Glutamatergic neuron (in vitro differentiated cells): ENCODE measurements around the gene LMBR1. TPM values are rescaled to one million over a fixed set of nuclear protein-coding genes. Genes with fewer than 3 reads are reported as not detected.
"Not testable (repeated sequence)": the region's sequence is repeated elsewhere in the genome, so short reads cannot be mapped to it uniquely, and the experiment has no call there.

ENCODE experiments used
- DNase-seq: peaks from one replicate; pipeline ENCODE4 v3.0.0; 2022
- H3K27ac Mint-ChIP-seq: one replicate; pipeline ENCODE4 v1.8.0; 2020; ENCODE audit warnings: mild to moderate bottlenecking, mixed read lengths, inconsistent platforms; ENCODE audit not compliant: unreplicated experiment
- H3K27me3 Mint-ChIP-seq: one replicate; pipeline ENCODE4 v1.8.0; 2020; ENCODE audit warnings: mild to moderate bottlenecking, moderate library complexity, mixed read lengths, inconsistent platforms; ENCODE audit not compliant: unreplicated experiment
- H3K36me3 Mint-ChIP-seq: one replicate; pipeline ENCODE4 v1.8.0; 2020; ENCODE audit warnings: mild to moderate bottlenecking, mixed read lengths, inconsistent platforms; ENCODE audit not compliant: unreplicated experiment
- H3K4me1 Mint-ChIP-seq: one replicate; pipeline ENCODE4 v1.8.0; 2020; ENCODE audit warnings: mild to moderate bottlenecking, low read depth, mixed read lengths, inconsistent platforms; ENCODE audit not compliant: unreplicated experiment
- H3K4me3 Mint-ChIP-seq: one replicate; pipeline ENCODE4 v1.8.0; 2020; ENCODE audit warnings: mild to moderate bottlenecking, mixed read lengths, inconsistent platforms; ENCODE audit not compliant: unreplicated experiment
- H3K9me3 Mint-ChIP-seq: one replicate; pipeline ENCODE4 v1.8.0; 2020; ENCODE audit warnings: mild to moderate bottlenecking, moderate library complexity, mixed read lengths, inconsistent platforms; ENCODE audit not compliant: unreplicated experiment
- total RNA-seq: library from RNA; stranded (reverse); fragmentation: NEBNext Ultra II Directional; extraction: Animal tissue kit (Norgen Biotek cat#: 25700); gene quantifications from one replicate; pipeline ENCODE4 v1.2.1, GENCODE V29; 2021; ENCODE audit not compliant: unreplicated experiment
- TF ChIP-seq, protein P1 (sequence below): fragments of 200-600 bp; sonication (generic); IDR thresholded peaks from one replicate; pipeline ENCODE4 v1.5.0; 2021; ENCODE audit not compliant: partially characterized antibody, unreplicated experiment

Gene LMBR1
- total RNA-seq, 1 donor from 2014 or later, result 41.0 TPM

DNA sequence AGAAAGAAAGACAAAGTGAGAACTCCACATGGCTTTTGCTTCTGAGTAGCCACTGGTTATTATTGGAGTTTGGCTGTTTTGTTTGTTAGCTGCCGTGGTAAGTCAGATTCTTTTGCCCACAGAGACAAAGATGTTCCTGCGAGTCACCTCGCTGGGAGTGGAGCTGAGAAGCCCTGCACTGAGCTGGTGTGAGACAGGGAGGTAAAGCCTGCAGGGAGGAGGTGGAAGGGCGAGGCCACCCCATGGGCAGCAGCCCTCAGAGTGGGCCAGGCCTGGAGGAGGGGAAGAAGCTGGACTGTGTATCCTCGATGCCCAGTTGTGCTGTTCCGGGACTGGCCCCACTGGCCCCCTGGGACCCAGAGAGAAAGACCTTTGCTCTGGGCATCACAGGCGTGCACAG lies 42.3 kb upstream of the LMBR1 start:
- TF ChIP-seq, protein P1, sequence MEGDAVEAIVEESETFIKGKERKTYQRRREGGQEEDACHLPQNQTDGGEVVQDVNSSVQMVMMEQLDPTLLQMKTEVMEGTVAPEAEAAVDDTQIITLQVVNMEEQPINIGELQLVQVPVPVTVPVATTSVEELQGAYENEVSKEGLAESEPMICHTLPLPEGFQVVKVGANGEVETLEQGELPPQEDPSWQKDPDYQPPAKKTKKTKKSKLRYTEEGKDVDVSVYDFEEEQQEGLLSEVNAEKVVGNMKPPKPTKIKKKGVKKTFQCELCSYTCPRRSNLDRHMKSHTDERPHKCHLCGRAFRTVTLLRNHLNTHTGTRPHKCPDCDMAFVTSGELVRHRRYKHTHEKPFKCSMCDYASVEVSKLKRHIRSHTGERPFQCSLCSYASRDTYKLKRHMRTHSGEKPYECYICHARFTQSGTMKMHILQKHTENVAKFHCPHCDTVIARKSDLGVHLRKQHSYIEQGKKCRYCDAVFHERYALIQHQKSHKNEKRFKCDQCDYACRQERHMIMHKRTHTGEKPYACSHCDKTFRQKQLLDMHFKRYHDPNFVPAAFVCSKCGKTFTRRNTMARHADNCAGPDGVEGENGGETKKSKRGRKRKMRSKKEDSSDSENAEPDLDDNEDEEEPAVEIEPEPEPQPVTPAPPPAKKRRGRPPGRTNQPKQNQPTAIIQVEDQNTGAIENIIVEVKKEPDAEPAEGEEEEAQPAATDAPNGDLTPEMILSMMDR, result no peak
- Mint-ChIP-seq H3K36me3 (no peaks in the 10 kb centered on the region), H3K27me3 (peaks cover 3% of the 10 kb centered on the region), H3K4me3 (no peak overlapping the region), H3K4me1 (peaks cover 7% of the 10 kb centered on the region), H3K27ac (no peak overlapping the region), H3K9me3 (no peaks in the 10 kb centered on the region)
- DNase-seq, result no peak

DNA sequence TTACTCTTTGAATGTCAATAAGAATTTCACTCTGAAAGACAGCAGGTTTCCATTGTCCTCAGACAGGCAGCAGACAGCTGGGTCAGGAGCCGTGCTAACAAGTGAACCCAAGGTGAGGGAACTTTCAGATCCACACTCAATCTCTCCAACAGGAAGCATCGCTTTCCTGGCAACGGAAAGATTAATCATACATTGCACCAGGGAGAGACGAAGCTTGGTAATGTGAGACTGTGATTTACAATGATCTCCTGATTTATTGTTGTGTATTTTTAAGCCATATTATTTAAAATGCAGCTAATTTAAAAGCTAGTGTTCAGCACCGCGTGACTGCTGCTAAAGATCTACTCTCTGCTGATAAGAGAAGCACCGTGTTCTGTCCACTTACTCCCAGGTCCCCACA lies 39.0 kb upstream of the LMBR1 start:
- H3K27me3 Mint-ChIP-seq, result no peaks in the 10 kb centered on the region
- no peak for DNase-seq
- no peak overlapping the region for H3K4me3 Mint-ChIP-seq
- peaks cover 7% of the 10 kb centered on the region for H3K4me1 Mint-ChIP-seq
- H3K9me3 Mint-ChIP-seq, result no peaks in the 10 kb centered on the region
- TF ChIP-seq, protein P1, result no peak
- no peak overlapping the region for H3K27ac Mint-ChIP-seq
- no peaks in the 10 kb centered on the region for H3K36me3 Mint-ChIP-seq

DNA sequence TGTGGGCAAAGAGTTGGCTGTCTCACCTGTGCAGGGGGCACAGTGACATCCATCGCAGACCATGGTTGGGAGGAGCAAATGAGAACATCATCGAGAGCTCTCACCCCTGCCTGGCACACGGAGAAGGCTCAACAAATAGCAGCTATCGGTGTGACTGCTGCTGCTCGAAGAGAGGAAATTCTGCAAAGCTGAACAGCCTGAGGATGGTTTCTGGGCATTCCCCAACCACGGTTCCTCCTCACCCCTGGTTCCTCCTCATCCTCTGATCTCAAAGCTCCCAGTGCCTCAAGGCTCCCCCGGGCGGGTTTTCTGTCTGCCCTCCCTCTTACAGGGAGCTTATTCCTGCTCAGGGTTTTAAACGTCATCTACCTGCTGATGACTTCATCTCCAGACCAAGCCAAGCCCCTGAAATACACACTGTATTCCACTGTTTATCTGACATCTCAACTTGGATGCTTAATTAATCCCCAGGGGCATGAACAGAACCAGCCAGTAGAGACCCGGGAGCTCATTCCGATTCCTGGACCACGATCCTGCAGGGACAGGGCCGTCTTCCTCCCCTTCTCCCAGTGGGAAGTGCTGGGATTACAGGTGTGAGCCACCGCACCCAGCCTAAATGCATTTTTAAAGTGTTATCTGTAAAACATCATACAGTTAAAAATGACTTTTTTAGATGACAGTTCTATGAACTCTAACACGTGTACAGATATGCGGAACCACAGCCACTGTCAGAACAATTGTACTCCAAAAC lies 37.0 kb upstream of the LMBR1 start:
- H3K4me3 Mint-ChIP-seq, result no peak overlapping the region
- TF ChIP-seq, protein P1, result no peak
- H3K9me3 Mint-ChIP-seq, result no peaks in the 10 kb centered on the region
- no peaks in the 10 kb centered on the region for H3K36me3 Mint-ChIP-seq
- DNase-seq, result no peak
- no peaks in the 10 kb centered on the region for H3K27me3 Mint-ChIP-seq
- H3K27ac Mint-ChIP-seq, result no peak overlapping the region
- H3K4me1 Mint-ChIP-seq, result peaks cover 7% of the 10 kb centered on the region

DNA sequence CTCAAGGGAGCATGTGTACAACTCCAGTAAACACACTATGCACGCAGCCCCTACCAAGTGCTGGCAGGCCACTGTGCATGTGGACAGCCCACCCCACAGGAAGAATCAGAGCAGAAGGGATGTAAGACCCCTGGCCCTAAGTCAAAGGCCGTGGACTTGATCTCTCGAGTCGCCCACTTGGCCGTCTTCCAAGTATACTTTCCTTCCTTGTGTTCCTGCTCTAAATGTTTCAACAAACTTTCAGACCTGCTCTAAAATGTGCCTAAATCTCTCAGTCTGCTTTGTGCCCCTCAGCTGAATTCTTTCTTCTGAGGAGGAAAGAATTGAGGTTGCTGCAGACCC lies 35.4 kb upstream of the LMBR1 start:
- no peak for DNase-seq
- Mint-ChIP-seq H3K9me3 (no peaks in the 10 kb centered on the region), H3K4me3 (no peak overlapping the region), H3K4me1 (peaks cover 7% of the 10 kb centered on the region), H3K27me3 (no peaks in the 10 kb centered on the region), H3K36me3 (no peaks in the 10 kb centered on the region), H3K27ac (no peak overlapping the region)
- TF ChIP-seq, protein P1, result no peak

DNA sequence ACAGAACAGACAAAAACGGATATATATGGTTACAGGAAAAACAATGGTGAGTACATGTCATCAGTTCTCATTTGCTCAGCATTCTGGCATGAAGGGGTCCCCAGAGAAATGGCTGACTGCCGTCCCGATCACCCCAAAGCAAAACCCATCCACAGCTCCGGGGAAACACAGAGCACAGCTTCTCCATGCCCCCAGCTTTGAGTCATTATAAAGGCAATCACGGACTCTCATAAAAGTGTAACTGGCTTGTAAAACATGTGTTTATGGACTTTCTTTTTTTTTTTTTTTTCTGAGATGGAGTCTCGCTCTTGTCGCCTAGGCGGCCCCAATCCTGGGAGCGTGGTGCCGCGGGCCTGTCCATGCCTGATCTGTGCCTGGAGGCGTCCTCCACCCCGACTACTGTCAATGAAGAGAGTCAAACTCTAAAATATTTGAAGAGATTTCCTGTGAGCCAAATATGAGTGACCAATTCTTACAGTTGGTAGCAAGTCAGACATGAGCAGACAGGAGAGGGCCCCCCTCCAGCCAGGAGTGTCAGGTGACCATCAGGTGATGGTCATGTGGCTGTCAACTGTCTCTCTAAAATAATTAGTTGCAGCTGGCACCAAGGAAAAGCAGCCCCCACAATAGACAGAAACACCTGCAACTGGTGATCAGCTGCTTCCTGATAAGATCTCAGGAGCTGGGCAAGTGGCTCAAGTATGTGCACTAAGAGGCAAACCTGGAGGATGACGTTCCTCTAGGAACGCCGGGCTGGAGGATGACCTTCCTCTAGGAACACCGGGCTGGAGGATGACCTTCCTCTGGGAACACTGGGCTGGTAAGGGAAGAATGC lies 34.8 kb upstream of the LMBR1 start:
- Mint-ChIP-seq H3K4me1 (peaks cover 7% of the 10 kb centered on the region), H3K36me3 (no peaks in the 10 kb centered on the region), H3K27me3 (no peaks in the 10 kb centered on the region), H3K4me3 (no peak overlapping the region), H3K27ac (no peak overlapping the region), H3K9me3 (no peaks in the 10 kb centered on the region)
- TF ChIP-seq, protein P1, result no peak
- no peak for DNase-seq

DNA sequence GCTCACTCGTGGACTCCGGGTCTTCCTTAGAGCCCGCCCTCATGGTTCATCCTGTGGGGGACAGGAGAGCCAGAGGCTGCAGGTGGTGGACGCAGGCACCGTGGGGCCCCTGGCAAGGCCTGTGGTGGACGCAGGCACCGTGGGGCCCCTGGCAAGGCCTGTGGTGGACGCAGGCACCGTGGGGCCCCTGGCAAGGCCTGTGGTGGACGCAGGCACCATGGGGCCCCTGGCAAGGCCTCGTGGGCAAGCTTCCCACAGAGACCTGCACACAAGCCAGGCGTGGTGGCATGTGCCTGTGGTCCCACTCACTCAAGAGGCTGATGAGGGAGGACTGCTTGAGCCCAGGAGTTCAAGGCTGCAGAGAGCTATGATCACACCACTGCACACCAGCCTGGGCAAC lies 32.8 kb upstream of the LMBR1 start:
- not testable (repeated sequence) for H3K27me3 Mint-ChIP-seq, H3K4me3 Mint-ChIP-seq, H3K27ac Mint-ChIP-seq, H3K9me3 Mint-ChIP-seq, DNase-seq, H3K4me1 Mint-ChIP-seq, H3K36me3 Mint-ChIP-seq

DNA sequence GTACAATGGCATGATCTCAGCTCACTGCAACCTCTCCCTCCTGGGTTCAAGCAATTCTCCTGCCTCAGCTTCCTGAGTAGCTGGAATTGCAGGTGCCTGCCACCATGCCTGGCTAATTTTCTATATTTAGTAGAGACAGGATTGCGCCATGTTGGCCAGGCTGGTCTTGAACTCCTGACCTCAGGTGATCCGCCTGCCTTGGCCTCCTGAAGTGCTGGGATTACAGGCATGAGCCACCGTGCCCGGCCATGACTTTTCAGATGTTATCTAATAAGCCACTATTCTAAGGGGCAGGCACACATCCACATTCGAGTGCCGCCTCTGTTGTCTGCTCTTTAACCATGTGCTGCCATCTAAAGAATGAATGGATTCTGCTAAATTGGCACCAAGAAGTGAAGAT lies 29.3 kb upstream of the LMBR1 start:
- not testable (repeated sequence) for H3K27me3 Mint-ChIP-seq, H3K27ac Mint-ChIP-seq, H3K36me3 Mint-ChIP-seq, H3K4me1 Mint-ChIP-seq, DNase-seq, H3K4me3 Mint-ChIP-seq, H3K9me3 Mint-ChIP-seq
